Measurements from ENCODE around the gene OR52B6.
"Not testable (repeated sequence)": the region's sequence is repeated elsewhere in the genome, so short reads cannot be mapped to it uniquely, and the experiment has no call there.

The OR52B6 gene

GRCh38 chr11:5580577-5580976 is at the start of gene OR52B6:
TSS of gene OR52B6 (plus strand) at chr11:5580877. CDS start at chr11:5580877, 0 bp downstream.
- no peak for DNase-seq

DNA sequence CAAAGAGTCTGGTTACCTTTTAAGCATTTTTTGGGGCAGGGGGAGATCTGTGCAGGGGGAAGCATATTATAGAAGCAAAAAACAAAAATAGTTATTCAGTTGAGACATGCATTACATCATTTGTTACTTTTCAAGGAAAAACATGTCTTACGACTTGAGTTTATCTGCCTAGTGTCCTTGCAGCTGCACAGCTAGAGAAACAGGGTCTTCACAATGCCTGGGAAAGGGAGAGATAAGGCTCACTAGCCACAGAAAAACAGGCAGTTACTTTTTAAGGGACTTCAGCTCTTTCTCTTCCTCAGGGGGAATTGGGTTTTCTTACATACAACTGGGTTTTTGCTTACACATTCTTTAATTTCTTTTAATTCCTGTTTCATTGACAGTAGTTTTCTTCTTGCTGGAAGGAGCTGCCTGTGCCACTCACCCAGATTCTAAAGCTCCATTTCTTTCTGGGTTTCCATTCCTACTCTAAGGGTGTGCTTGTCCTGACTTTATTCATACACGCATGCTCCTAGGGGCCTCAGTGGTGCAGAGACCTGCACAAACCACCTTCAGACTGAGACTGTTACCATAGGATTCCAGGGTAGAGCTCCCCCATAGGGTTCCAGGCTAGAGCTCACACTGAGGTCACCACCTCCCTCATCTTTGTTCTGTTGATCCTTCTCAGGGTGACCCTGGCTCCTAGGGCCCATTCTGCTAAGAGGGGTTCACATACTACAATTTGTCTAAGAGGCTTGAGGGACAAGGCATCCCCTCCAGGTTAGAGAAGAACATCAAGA is 49.4 kb upstream of the OR52B6 start:
- no peak for DNase-seq

DNA sequence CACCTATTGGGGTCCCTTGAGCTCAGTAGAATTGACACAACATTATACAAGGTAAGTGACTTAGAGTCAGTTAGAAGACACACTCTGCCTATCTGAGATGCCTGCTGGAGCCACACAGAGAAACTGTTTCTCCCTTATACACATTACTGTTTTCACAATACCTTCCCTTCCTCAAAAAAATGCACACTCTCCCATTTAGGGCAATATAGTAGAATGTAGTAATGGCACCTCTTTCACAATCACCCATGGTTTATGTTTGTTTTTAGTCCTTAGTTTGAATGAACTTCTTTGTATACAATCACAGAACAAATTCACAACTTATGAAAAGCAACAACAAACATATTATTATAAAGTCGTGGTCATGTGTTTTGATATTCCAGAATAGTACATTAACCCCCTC is 46.6 kb upstream of the OR52B6 start:
- DNase-seq, result no peak

GRCh38 chr11:5536482-5536881 is 44.2 kb upstream of the OR52B6 start:
- no peak for DNase-seq

GRCh38 chr11:5541427-5541826 is 39.2 kb upstream of the OR52B6 start:
- DNase-seq, result no peak

DNA sequence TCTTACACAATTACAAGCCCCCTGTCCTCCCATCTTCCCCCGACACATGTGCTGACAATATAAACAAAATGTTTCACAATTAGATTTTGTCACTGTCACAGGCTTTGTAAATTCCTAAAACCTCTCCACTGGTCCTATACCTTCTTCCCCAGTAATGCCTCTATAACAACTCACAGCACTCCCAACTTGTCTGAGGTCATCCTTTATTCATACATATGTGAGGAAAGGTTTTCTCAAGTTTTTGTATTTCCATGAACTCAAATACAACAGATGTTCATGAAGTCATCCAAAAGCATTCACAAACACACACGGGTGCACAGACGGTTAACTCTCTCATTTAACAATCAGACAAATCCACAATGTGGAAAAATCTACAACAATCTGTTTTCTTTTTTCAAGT is 34.2 kb upstream of the OR52B6 start:
- DNase-seq, result no peak

GRCh38 chr11:5547982-5548381 is 32.7 kb upstream of the OR52B6 start:
- no peak for DNase-seq

DNA sequence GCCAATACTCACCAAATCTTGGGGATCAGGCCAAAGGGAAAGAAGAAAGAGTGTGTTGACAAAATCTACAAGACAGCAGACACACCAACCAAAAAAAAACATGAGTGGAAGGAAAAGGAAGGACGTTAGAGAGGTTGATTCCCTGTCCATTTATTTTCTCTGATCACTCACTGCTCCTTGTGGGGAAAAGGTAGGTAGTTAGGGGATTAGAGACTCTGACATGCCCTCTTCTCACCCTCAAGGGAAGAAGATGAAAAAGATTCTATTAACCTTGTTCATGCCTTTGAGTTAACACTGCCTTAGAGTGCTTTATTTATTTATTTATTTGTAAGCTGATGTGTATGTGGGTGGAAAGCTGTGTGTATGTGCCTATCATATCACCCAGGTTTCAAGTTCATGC is 32.2 kb upstream of the OR52B6 start, which contains the start of gene OR52H1:
Gene OR52H1, minus strand, starts transcription at position 101 of the 400 bp plus-strand sequence. CDS start 3,035 bp downstream, outside the sequence.
- DNase-seq, result no peak

- DNase-seq, result no peak
Observed at GRCh38 chr11:5550440-5551095, 30.1 kb upstream of the OR52B6 start.

DNA sequence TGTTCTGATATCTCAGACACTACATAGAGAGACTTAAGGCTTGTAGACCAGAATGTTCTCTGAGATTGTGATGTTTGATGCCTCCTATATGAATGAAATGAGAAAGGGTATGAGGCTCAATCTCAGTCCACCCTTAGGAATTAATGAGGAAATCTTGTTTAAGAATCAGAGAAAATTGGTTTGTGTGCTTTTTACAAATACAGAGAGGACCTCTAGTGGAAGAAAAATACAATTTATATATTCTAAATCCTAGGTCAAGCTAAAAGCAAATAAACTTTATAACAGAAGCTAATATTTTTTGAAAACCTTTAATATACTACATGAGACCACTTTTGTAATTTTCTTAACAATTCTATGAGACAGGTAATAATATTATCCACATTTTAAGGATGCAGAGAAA is 27.3 kb upstream of the OR52B6 start:
- no peak for DNase-seq

DNA sequence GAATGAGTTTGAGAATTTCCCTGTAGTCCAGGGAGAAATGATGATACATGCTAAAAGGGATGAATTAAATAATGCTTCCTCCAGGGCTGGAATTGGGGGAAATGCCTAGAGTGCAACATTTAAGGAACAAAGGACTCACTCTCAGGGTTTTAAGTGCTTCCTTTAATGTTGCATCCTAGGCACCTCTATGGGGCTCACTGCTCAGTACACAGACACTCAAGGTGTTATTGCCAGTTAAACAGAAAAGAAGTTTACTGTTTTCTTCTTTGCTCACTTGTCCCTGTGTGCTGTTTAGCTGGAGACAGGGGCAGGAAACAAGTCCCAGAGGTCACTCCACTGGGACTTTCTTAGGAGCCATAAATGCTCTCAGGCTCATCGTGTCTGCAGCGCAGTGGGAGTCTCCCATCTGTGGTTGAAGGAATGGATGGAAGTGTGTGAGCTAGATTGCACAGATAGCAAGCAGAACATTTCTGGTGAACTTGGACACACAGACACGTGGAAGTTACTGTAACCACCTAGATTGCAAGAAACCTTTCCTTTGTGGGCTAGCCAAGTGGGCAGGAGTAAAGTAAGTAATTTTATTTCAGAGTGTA is 24.0 kb upstream of the OR52B6 start:
- DNase-seq, result no peak

- DNase-seq, result no peak
Observed at GRCh38 chr11:5557751-5558150, 22.9 kb upstream of the OR52B6 start.

DNA sequence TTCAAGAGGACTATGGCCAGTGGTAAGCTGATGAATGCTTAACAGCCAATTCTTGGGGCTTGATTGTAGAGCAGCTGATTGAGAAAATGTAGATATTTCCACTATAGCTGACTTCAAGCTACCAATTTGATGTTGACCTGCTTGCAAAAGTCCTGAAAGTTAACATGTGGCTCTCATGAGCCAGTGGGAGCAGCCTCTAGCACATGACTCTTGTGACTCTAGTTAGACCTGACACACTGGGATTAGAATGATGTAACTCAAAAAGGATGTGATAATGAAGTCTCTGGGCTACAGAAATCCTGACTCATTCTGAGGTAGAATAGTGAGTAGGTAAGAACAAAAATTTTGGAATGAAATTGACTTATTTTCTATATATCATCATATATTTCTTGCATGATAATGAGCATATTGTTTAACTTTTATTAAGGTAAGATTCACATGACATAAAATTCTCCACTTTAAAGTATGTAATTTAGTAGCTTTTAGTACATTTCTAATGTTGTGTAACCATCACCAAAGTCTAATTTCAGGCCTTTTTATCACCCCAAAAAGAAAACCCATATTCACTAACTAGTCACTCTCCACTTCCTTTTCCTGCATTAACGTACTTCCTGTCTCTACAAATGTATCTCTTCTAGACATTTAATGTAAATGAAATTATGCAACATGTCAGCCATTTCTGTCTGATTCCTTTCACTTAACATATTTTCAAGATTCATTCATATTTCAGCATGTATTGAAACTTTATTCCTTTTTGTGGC is 16.2 kb upstream of the OR52B6 start:
- no peak for DNase-seq

DNA sequence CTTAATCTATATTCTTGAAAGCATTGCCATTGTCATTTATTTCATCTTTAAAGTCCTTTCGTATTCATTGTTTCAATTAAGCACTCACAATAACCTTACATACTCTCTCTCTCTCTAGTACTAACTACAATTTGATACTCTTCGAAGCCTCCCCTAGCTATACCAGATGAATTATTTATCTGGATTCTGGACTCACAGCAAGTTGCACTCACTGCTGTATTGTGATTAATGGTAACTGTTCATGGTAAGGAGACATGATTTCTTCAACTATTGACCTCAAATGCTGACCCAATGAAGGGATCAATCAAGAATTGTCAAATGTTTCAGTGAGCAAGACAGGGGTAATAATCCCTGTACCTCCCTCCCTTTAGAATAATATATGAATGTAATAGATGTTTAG is 6.0 kb upstream of the OR52B6 start:
- DNase-seq, result no peak

- DNase-seq, result no peak
Observed at GRCh38 chr11:5575152-5575551, 5.5 kb upstream of the OR52B6 start.

DNA sequence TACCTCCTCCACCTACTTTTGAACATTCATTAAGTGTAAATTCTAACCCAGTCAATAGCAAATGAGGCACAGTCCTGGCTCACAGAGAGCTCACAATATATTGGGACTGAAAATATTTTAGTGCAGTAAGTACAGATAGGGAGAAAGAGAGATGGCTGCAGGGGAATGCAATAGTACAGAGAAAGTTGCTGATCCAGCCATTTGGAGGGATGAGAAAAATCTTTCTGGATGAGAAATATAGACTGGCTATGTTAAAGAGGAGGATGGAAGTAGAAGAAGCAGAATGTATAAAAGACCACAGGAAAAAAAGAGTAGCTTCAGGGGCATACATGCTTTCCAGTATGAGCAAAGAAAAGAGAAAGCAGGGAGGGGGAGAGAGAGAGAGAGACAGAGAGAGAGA is 3.6 kb upstream of the OR52B6 start:
- DNase-seq, result no peak

- DNase-seq, result no peak
Observed at GRCh38 chr11:5581014-5581413, 337 bp downstream of the OR52B6 start.

DNA sequence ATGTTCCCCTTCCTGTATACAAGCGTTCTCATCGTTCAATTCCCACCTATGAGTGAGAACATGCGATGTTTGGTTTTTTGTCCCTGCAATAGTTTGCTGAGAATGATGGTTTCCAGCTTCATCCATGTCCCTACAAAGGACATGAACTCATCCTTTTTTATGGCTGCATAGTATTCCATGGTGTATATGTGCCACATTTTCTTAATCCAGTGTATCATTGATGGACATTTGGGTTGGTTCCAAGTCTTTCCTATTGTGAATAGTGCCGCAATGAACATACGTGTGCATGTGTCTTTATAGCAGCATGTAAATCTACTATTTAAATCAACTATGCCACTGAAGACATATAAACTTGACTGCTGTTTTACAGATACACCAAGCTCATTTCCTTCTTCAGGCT is 3.8 kb downstream of the OR52B6 start:
- not testable (repeated sequence) for DNase-seq

- DNase-seq, result not testable (repeated sequence)
Observed at GRCh38 chr11:5589906-5590305, 9.2 kb downstream of the OR52B6 start.

- no peak for DNase-seq
Observed at GRCh38 chr11:5591613-5592012, 10.9 kb downstream of the OR52B6 start.

GRCh38 chr11:5592615-5593014 is 11.9 kb downstream of the OR52B6 start:
- DNase-seq, result no peak

DNA sequence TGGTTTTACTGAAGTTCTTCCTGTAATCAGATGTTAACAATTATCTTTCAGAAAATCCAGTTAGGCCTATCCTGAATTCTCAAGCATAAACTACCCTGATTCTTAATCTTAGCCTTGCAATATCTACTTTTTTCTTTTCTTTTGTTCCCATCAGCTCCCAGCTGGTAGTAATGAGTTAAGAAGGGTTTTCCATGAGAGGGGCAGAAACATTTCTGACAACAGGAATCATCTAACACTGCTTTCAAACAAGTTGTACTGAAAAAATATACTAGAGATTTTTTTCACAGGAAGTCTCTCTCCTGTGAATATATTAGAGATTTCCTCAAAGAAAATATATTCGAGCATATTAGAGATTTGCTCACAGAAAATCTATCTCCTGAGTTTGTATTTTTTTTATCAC is 12.5 kb downstream of the OR52B6 start:
- no peak for DNase-seq

GRCh38 chr11:5596607-5597201 is 16.0 kb downstream of the OR52B6 start, which contains the start of gene TRIM6:
TSS of gene TRIM6 (plus strand) at chr11:5596637. CDS start at chr11:5596898, 261 bp downstream.
- DNase-seq, result no peak
